ENCODE measurements around the gene SYN1. TPM values are rescaled to one million over a fixed set of nuclear protein-coding genes. Genes with fewer than 3 reads are reported as not detected.

Gene SYN1
- total RNA-seq, 1 experiment from 2014 or later = 0.49 TPM

- Mint-ChIP-seq H3K4me3 (ENCODE audit: unreplicated experiment) (no peak within 1 kb of the TSS), H3K9me3 (ENCODE audit: unreplicated experiment) (peaks cover 15% of the 10 kb centered on the region), H3K4me1 (ENCODE audit: insufficient read depth, unreplicated experiment) (no peaks in the 10 kb centered on the region), H3K27me3 (ENCODE audit: insufficient read depth, unreplicated experiment) (no peaks in the 10 kb centered on the region), H3K27ac (ENCODE audit: low read depth, unreplicated experiment) (no peak within 1 kb of the TSS), H3K36me3 (ENCODE audit: insufficient read depth, unreplicated experiment) (peaks cover 6% of the 10 kb centered on the region)
- TF ChIP-seq CTCF (IDR thresholded peaks at IDR 0.05; ENCODE audit: unreplicated experiment) = no peak
- CTCF ChIA-PET = interaction anchor here (0.7 to 1.5 kb wide), 4 partner anchors 14 to 108 kb away, joined by 3 to 5 read pairs (median 4); partner anchors contain the start of gene TIMP1
- POLR2A ChIA-PET = no interaction called here
- BruUV-seq (replicated peaks) = no TSS peak
- intact Hi-C loops (cut with micrococcal nuclease) = no loop called here
- DNase-seq (ENCODE audit: unreplicated experiment) = no peak
These were observed 10.0 kb upstream of the SYN1 start, which contains the start of gene CFP for GRCh38 chrX:47629419-47630200. TSS of gene CFP (minus strand) at chrX:47629930. CDS start at chrX:47629844, 86 bp downstream.

GRCh38 chrX:47628982-47629381 is 9.3 kb upstream of the SYN1 start:
- ChIA-PET CTCF (interaction anchor here (0.6 to 1.2 kb wide), 10 partner anchors 13 to 238 kb away, joined by 3 to 5 read pairs (median 3); partner anchors contain the start of gene TIMP1), POLR2A (interaction anchor here (1.0 to 1.4 kb wide), 2 partner anchors 33 to 87 kb away, joined by 3 to 4 read pairs; no protein-coding TSS in a partner anchor)
- intact Hi-C loops (cut with micrococcal nuclease) = no loop called here
- no peaks in the 10 kb centered on the region for H3K4me1 Mint-ChIP-seq (ENCODE audit: insufficient read depth, unreplicated experiment)
- no peaks in the 10 kb centered on the region for H3K27me3 Mint-ChIP-seq (ENCODE audit: insufficient read depth, unreplicated experiment)
- no peak for TF ChIP-seq CTCF (IDR thresholded peaks at IDR 0.05; ENCODE audit: unreplicated experiment)
- peaks cover 15% of the 10 kb centered on the region for H3K9me3 Mint-ChIP-seq (ENCODE audit: unreplicated experiment)
- H3K27ac Mint-ChIP-seq (ENCODE audit: low read depth, unreplicated experiment) = no peak overlapping the region
- H3K4me3 Mint-ChIP-seq (ENCODE audit: unreplicated experiment) = no peak overlapping the region
- BruUV-seq (replicated peaks) = no TSS peak
- peaks cover 6% of the 10 kb centered on the region for H3K36me3 Mint-ChIP-seq (ENCODE audit: insufficient read depth, unreplicated experiment)
- peak; percentile 35 for DNase-seq (ENCODE audit: unreplicated experiment)

GRCh38 chrX:47625365-47625764 is 5.7 kb upstream of the SYN1 start:
- ChIA-PET CTCF (interaction anchor here (0.5 to 2.3 kb wide), 4 partner anchors 19 to 85 kb away, joined by 3 to 7 read pairs (median 4); no protein-coding TSS in a partner anchor), POLR2A (no interaction called here)
- Mint-ChIP-seq H3K4me1 (ENCODE audit: insufficient read depth, unreplicated experiment) (no peaks in the 10 kb centered on the region), H3K4me3 (ENCODE audit: unreplicated experiment) (no peak overlapping the region), H3K36me3 (ENCODE audit: insufficient read depth, unreplicated experiment) (peaks cover 6% of the 10 kb centered on the region), H3K27ac (ENCODE audit: low read depth, unreplicated experiment) (no peak overlapping the region), H3K27me3 (ENCODE audit: insufficient read depth, unreplicated experiment) (no peaks in the 10 kb centered on the region), H3K9me3 (ENCODE audit: unreplicated experiment) (peaks cover 15% of the 10 kb centered on the region)
- TF ChIP-seq CTCF (IDR thresholded peaks at IDR 0.05; ENCODE audit: unreplicated experiment) = no peak
- intact Hi-C loops (cut with micrococcal nuclease) = no loop called here
- no TSS peak for BruUV-seq (replicated peaks)
- no peak for DNase-seq (ENCODE audit: unreplicated experiment)

DNA sequence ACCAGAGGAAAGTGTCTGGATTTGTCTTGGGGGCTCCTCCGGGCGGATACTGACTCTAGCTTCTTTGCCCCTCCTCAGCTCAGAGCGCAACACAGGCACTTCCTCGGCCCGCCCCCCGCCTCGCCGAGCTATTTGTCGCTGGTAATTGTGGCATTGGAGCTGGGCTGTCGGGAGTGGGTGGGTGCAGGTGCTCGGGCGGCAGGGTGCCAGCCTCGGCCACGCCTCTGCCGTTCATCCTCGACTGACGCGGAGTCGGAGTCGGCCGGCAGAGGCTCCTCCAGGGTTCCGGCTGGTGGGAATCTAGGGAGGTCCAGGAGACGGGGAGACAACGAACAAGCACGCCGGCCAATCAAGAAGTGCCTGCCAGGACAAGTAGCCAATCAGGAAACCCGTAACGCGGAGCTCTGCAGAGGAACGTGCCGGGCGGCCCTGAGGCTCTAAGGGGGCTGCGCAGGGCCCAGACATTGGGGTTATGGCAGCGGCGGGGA is 3.9 kb upstream of the SYN1 start:
- Mint-ChIP-seq H3K27me3 (ENCODE audit: insufficient read depth, unreplicated experiment) (no peaks in the 10 kb centered on the region), H3K4me1 (ENCODE audit: insufficient read depth, unreplicated experiment) (no peaks in the 10 kb centered on the region), H3K36me3 (ENCODE audit: insufficient read depth, unreplicated experiment) (peaks cover 6% of the 10 kb centered on the region), H3K9me3 (ENCODE audit: unreplicated experiment) (peaks cover 15% of the 10 kb centered on the region), H3K27ac (ENCODE audit: low read depth, unreplicated experiment) (no peak overlapping the region), H3K4me3 (ENCODE audit: unreplicated experiment) (no peak overlapping the region)
- CTCF ChIA-PET = interaction anchor here (2.3 kb wide), 1 partner anchor 83 kb away, joined by 7 read pairs; no protein-coding TSS in a partner anchor
- no peak for TF ChIP-seq CTCF (IDR thresholded peaks at IDR 0.05; ENCODE audit: unreplicated experiment)
- DNase-seq (ENCODE audit: unreplicated experiment) = no peak
- intact Hi-C loops (cut with micrococcal nuclease) = no loop called here
- POLR2A ChIA-PET = interaction anchor here (1.0 kb wide), 1 partner anchor 41 kb away, joined by 6 read pairs; the partner anchor contains the start of gene TIMP1
- no TSS peak for BruUV-seq (replicated peaks)
